Adrenal gland (tissue), 5 donors: ENCODE results near the gene OR4C5.
"Not testable (repeated sequence)": the region's sequence is repeated elsewhere in the genome, so short reads cannot be mapped to it uniquely, and the experiment has no call there.

Source experiments
- CTCF ChIP-seq, 6 experiments: fragments of 450-650 bp in 4 of 6; fragments of 200-600 bp in 2 of 6; sonication (generic) in 1 of 6; IDR thresholded peaks; 1 replicate in 5 of 6; 2 replicates in 1 of 6; pipeline versions ENCODE4 v1.5.1 to v1.8.0; 2016 to 2021; ENCODE audit warnings: antibody characterized with exemption in 6 of 6, mild to moderate bottlenecking in 2 of 6, moderate library complexity in 1 of 6
- POLR2A ChIP-seq, 2 donors: fragments of 450-650 bp; IDR thresholded peaks; one replicate each; pipeline ENCODE4 v1.6.1; 2017; ENCODE audit warnings: antibody characterized with exemption in 2 of 2, mild to moderate bottlenecking in 2 of 2, moderate library complexity in 1 of 2
- donor health status: DM: no; HTN: no; CAD: no.

GRCh38 chr11:48346286-48346685 is 20.0 kb downstream of the OR4C5 start:
- not testable (repeated sequence) for TF ChIP-seq CTCF, POLR2A (IDR thresholded peaks at IDR 0.05)
